A673 (cell line): ENCODE data around the gene SEH1L. TPM values are rescaled to one million over a fixed set of nuclear protein-coding genes. Genes with fewer than 3 reads are reported as not detected.

Experiments used
- BruUV-seq: library from RNA; stranded (reverse); fragments of 400-500 nt; replicated peaks from 2 replicates; lab custom pipeline; 2021; lab: Mats Ljungman, UMichigan
- CTCF ChIA-PET: fragments of 300-600 bp; sonication (Branson Sonifier 250); formaldehyde crosslinking; loops from one replicate; lab custom pipeline; 2022; ENCODE audit warnings: antibody characterized with exemption; lab: Charles Lee
- POLR2A ChIA-PET: fragments of 300-600 bp; sonication (Branson Sonifier 250); formaldehyde crosslinking; loops from one replicate; lab custom pipeline; 2022; ENCODE audit warnings: antibody characterized with exemption; ENCODE audit not compliant: low non-redundant PET; lab: Charles Lee
- DNase-seq: peaks from one replicate; pipeline ENCODE4 v3.0.0-alpha.2; 2015; ENCODE audit warnings: low spot score
- H3K27ac ChIP-seq: fragments of 200-600 bp; sonication (generic); 2 replicates; pipeline ENCODE4 v1.5.1; 2016; ENCODE audit warnings: mixed run types, low read depth, mild to moderate bottlenecking, mixed read lengths, antibody characterized with exemption, low read length; ENCODE audit not compliant: poor library complexity, severe bottlenecking
- H3K27me3 ChIP-seq: fragments of 200-600 bp; sonication (generic); replicated peaks from 2 replicates; pipeline ENCODE4 v1.6.1; 2017; ENCODE audit warnings: mixed run types, low read depth, mild to moderate bottlenecking, mixed read lengths, antibody characterized with exemption, low read length; ENCODE audit not compliant: insufficient read depth, poor library complexity
- H3K36me3 ChIP-seq: fragments of 200-600 bp; sonication (generic); 2 replicates; pipeline ENCODE4 v1.6.1; 2016; ENCODE audit warnings: mixed run types, mild to moderate bottlenecking, mixed read lengths, antibody characterized with exemption, low read length; ENCODE audit not compliant: insufficient read depth, poor library complexity, severe bottlenecking
- H3K4me1 ChIP-seq: fragments of 200-600 bp; sonication (generic); 2 replicates; pipeline ENCODE4 v1.6.1; 2017; ENCODE audit warnings: mixed run types, mild to moderate bottlenecking, mixed read lengths, antibody characterized with exemption, low read length; ENCODE audit not compliant: insufficient read depth, poor library complexity, severe bottlenecking
- H3K4me3 ChIP-seq: fragments of 200-600 bp; sonication (generic); 2 replicates; pipeline ENCODE4 v1.5.1; 2016; ENCODE audit warnings: low read depth, mixed run types, mild to moderate bottlenecking, mixed read lengths, low read length; ENCODE audit not compliant: poor library complexity, severe bottlenecking
- H3K9me3 ChIP-seq: fragments of 200-600 bp; sonication (generic); 2 replicates; pipeline ENCODE4 v1.6.1; 2016; ENCODE audit warnings: mixed run types, low read depth, mild to moderate bottlenecking, mixed read lengths, antibody characterized with exemption, low read length; ENCODE audit not compliant: poor library complexity, severe bottlenecking
- EZH2 ChIP-seq: fragments of 200-600 bp; sonication (generic); IDR thresholded peaks from 2 replicates; pipeline ENCODE4 v1.6.1; 2017; ENCODE audit warnings: borderline replicate concordance, low read depth, mild to moderate bottlenecking, mixed read lengths, antibody characterized with exemption, low read length; ENCODE audit not compliant: poor library complexity, severe bottlenecking
- intact Hi-C: fragments of 100-400 bp; cut with micrococcal nuclease; formaldehyde crosslinking; loops from one replicate; pipeline ENCODE4 v1.10.0; 2022; ENCODE audit not compliant: unreplicated experiment
- total RNA-seq: library from RNA; stranded (reverse); gene quantifications from 2 replicates; pipeline ENCODE4 v1.2.3, GENCODE V29; 2021
- TF ChIP-seq, protein P1 (sequence below): fragments of 300-800, 200-600 bp; sonication (generic); conservative IDR thresholded peaks from 2 replicates; pipeline ENCODE4 v1.5.1; 2017; ENCODE audit warnings: low read depth, mild to moderate bottlenecking, antibody characterized with exemption, low read length, moderate library complexity, mixed read lengths

SEH1L gene
- total RNA-seq, 1 experiment from 2014 or later, result 105 TPM

DNA sequence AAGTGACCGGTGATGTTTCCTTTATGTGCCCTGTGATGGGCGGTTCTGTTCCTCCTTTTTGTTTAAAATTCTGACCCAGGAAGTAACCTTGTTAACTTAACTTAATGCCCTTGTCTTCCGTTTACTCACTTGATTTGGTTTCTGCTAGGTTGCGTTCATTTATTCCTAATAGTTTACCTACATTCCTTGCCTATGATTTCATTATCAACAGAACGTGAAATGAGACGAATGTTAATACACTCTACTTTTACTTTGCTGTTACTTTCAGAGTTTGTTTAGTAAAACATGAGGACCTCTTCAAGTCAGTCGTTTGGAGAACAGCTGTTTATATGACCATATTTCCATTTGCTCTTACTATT, 44.0 kb downstream of the SEH1L start:
- intact Hi-C loops, result no loop called here
- no TSS peak for BruUV-seq
- ChIA-PET CTCF (interaction anchor here (1.1 kb wide), 1 partner anchor 168 kb away, joined by 4 read pairs; no protein-coding TSS in a partner anchor), POLR2A (no interaction called here)
- Histone ChIP-seq H3K9me3 (no peaks in the 10 kb centered on the region), H3K27ac (peak overlapping the region; percentile 83), H3K36me3 (peaks cover 9% of the 10 kb centered on the region), H3K4me1 (peaks cover 19% of the 10 kb centered on the region), H3K27me3 (no peaks in the 10 kb centered on the region), H3K4me3 (peak overlapping the region; percentile 70)
- DNase-seq, result no peak
- no peak for TF ChIP-seq EZH2
- TF ChIP-seq, protein P1, sequence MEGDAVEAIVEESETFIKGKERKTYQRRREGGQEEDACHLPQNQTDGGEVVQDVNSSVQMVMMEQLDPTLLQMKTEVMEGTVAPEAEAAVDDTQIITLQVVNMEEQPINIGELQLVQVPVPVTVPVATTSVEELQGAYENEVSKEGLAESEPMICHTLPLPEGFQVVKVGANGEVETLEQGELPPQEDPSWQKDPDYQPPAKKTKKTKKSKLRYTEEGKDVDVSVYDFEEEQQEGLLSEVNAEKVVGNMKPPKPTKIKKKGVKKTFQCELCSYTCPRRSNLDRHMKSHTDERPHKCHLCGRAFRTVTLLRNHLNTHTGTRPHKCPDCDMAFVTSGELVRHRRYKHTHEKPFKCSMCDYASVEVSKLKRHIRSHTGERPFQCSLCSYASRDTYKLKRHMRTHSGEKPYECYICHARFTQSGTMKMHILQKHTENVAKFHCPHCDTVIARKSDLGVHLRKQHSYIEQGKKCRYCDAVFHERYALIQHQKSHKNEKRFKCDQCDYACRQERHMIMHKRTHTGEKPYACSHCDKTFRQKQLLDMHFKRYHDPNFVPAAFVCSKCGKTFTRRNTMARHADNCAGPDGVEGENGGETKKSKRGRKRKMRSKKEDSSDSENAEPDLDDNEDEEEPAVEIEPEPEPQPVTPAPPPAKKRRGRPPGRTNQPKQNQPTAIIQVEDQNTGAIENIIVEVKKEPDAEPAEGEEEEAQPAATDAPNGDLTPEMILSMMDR, result no peak

DNA sequence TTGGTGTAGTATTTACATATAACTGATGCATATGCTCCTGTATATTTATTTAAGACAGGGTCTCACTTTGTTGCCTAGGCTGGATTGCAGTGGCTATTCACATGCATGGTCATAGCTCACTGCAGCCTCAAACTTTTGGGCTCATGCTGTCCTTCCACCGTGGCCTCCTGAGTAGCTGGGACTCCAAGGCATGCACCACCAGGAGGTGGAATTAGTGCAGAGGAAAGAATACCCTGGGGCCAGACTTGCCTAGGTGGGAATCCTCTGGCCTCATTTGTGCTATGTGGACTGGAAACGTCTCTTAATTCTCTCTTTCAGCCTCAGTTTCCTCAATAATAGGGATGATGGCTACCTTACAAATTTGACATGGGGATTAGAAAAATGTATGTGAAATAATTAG, 45.6 kb downstream of the SEH1L start:
- BruUV-seq, result no TSS peak
- ChIA-PET POLR2A (no interaction called here), CTCF (no interaction called here)
- H3K4me1 ChIP-seq, result peaks cover 19% of the 10 kb centered on the region
- H3K9me3 ChIP-seq, result no peaks in the 10 kb centered on the region
- H3K27me3 ChIP-seq, result no peaks in the 10 kb centered on the region
- no peak overlapping the region for H3K27ac ChIP-seq
- intact Hi-C loops, result no loop called here
- no peak overlapping the region for H3K4me3 ChIP-seq
- no peak for DNase-seq
- H3K36me3 ChIP-seq, result peaks cover 4% of the 10 kb centered on the region
- TF ChIP-seq EZH2, result no peak
- TF ChIP-seq, protein P1, result no peak

DNA sequence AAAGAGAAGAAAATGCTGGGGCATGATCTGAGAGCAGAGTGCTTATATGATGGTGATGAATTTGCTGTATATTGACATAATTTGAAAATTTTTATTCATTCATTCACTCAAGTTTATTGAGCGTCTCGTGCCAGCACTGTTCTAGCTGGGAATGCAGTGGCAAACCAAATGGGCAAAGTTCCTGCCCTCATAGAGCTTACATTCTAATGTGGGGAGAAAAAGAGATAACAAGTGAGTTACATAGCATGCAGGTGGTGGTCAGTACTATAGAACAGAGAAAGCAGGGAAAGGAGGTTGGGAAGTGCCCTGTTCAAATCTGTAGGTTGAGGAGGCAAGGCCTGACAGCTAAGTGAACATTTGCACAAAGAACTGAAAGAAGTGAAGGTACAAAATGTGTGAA, 47.6 kb downstream of the SEH1L start:
- POLR2A ChIA-PET, result no interaction called here
- Histone ChIP-seq H3K27ac (no peak overlapping the region), H3K36me3 (no peaks in the 10 kb centered on the region), H3K4me3 (no peak overlapping the region), H3K4me1 (peaks cover 13% of the 10 kb centered on the region), H3K9me3 (no peaks in the 10 kb centered on the region), H3K27me3 (no peaks in the 10 kb centered on the region)
- no peak for DNase-seq
- BruUV-seq, result no TSS peak
- no peak for TF ChIP-seq EZH2
- TF ChIP-seq, protein P1, result no peak
- intact Hi-C loops, result no loop called here
- CTCF ChIA-PET, result no interaction called here
